Measurements from ENCODE around the gene SHLD1.

GRCh38 chr20:5730131-5730530 is 20.1 kb upstream of the SHLD1 start:
- TF ChIP-seq CTCF (conservative IDR thresholded peaks at IDR 0.05) (no peak), EZH2 (IDR thresholded peaks at IDR 0.05; ENCODE audit: low read depth) (no peak)

Data from PC-9 (cell line).